PC-3 (cell line): Measurements from ENCODE around the gene SLC25A52. TPM values are rescaled to one million over a fixed set of nuclear protein-coding genes. Genes with fewer than 3 reads are reported as not detected.

ENCODE experiments used
- ATAC-seq: fragments of 200-7000 bp; cut with Tn5 transposase; 2 replicates; pipeline ENCODE4 v1.9.1; 2020; ENCODE audit warnings: mild to moderate bottlenecking, moderate library complexity
- BruUV-seq: library from RNA; stranded (reverse); fragments of 400-500 nt; replicated peaks from 2 replicates; lab custom pipeline; 2021; lab: Mats Ljungman, UMichigan
- CTCF ChIA-PET: fragments of 300-600 bp; sonication (Branson Sonifier 250); formaldehyde crosslinking; loops from one replicate; lab custom pipeline; 2022; ENCODE audit warnings: antibody characterized with exemption; lab: Charles Lee
- POLR2A ChIA-PET: fragments of 300-600 bp; sonication (Branson Sonifier 250); formaldehyde crosslinking; loops from one replicate; lab custom pipeline; 2022; ENCODE audit warnings: antibody characterized with exemption; ENCODE audit not compliant: unreplicated experiment; lab: Charles Lee
- DNase-seq: peaks from one replicate; pipeline ENCODE4 v3.0.0-alpha.2; 2015
- H2AFZ ChIP-seq: fragments of 300-600 bp; sonication (generic); 2 replicates; pipeline ENCODE4 v1.6.0; 2016; ENCODE audit warnings: antibody characterized with exemption, low read length
- H3F3A ChIP-seq: fragments of 300-600 bp; sonication (generic); one replicate; pipeline ENCODE4 v1.6.0; 2017; ENCODE audit warnings: antibody characterized with exemption, low read length, control low read depth, mild to moderate bottlenecking; ENCODE audit not compliant: unreplicated experiment
- H3K27ac ChIP-seq: fragments of 300-600 bp; sonication (generic); 2 replicates; pipeline ENCODE4 v1.5.1; 2016; ENCODE audit warnings: mild to moderate bottlenecking, low read length
- H3K27me3 ChIP-seq: fragments of 300-600 bp; sonication (generic); 2 replicates; pipeline ENCODE4 v1.6.1; 2016; ENCODE audit warnings: low read length, mixed read lengths
- H3K36me3 ChIP-seq: fragments of 300-600 bp; sonication (generic); 2 replicates; pipeline ENCODE4 v1.6.1; 2016; ENCODE audit warnings: low read depth, mixed run types, low read length, mixed read lengths
- H3K4me1 ChIP-seq: fragments of 300-600 bp; sonication (generic); 2 replicates; pipeline ENCODE4 v1.5.1; 2016; ENCODE audit warnings: low read length; ENCODE audit not compliant: insufficient read depth
- H3K4me2 ChIP-seq: fragments of 300-600 bp; sonication (generic); 2 replicates; pipeline ENCODE4 v1.6.0; 2016; ENCODE audit warnings: low read length
- H3K4me3 ChIP-seq: fragments of 300-600 bp; sonication (generic); 2 replicates; pipeline ENCODE4 v1.5.1; 2016; ENCODE audit warnings: mild to moderate bottlenecking, low read length, mixed read lengths
- H3K79me2 ChIP-seq: fragments of 300-600 bp; sonication (generic); 2 replicates; pipeline ENCODE4 v1.6.1; 2017; ENCODE audit warnings: low read length, mixed read lengths
- H3K9ac ChIP-seq: fragments of 300-600 bp; sonication (generic); 2 replicates; pipeline ENCODE4 v1.6.0; 2016; ENCODE audit warnings: mild to moderate bottlenecking, low read length
- H3K9me2 ChIP-seq: fragments of 300-600 bp; sonication (generic); replicated peaks from 2 replicates; pipeline ENCODE4 v1.6.1; 2016; ENCODE audit warnings: mixed run types, low read length, mixed read lengths
- H3K9me3 ChIP-seq: fragments of 300-600 bp; sonication (generic); 2 replicates; pipeline ENCODE4 v1.6.1; 2016; ENCODE audit warnings: low read length, mixed read lengths
- H4K20me1 ChIP-seq: fragments of 300-600 bp; sonication (generic); 2 replicates; pipeline ENCODE4 v1.6.1; 2016; ENCODE audit warnings: low read length, mixed read lengths
- CTCF ChIP-seq: fragments of 300-600 bp; sonication (generic); conservative IDR thresholded peaks from 2 replicates; pipeline ENCODE4 v1.5.1; 2017; ENCODE audit warnings: antibody characterized with exemption, low read depth, mild to moderate bottlenecking, low read length
- EZH2 ChIP-seq: fragments of 300-600 bp; sonication (generic); IDR thresholded peaks from one replicate; pipeline ENCODE4 v1.6.1; 2017; ENCODE audit warnings: antibody characterized with exemption, mild to moderate bottlenecking, low read length; ENCODE audit not compliant: unreplicated experiment
- EZH2phosphoT487 ChIP-seq: fragments of 300-600 bp; sonication (generic); IDR thresholded peaks from 2 replicates; pipeline ENCODE4 v1.6.1; 2018; ENCODE audit warnings: mild to moderate bottlenecking, antibody characterized with exemption, low read length, borderline replicate concordance
- intact Hi-C: fragments of 100-400 bp; cut with micrococcal nuclease; formaldehyde crosslinking; loops from 2 replicates; pipeline ENCODE4 v1.9.0; 2023
- total RNA-seq: library from RNA; depleted of rRNA; stranded (reverse); fragments of >200 nt; gene quantifications from 2 replicates; pipeline ENCODE4 v1.2.3, GENCODE V29; 2014

The SLC25A52 gene
- total RNA-seq, 1 experiment from 2014 or later: not detected

GRCh38 chr18:31723990-31724711 is 36.5 kb downstream of the SLC25A52 start:
- TF ChIP-seq CTCF (no peak), EZH2 (no peak), EZH2phosphoT487 (no peak)
- Histone ChIP-seq H4K20me1 (no peaks in the 10 kb centered on the region), H3K4me3 (peak overlapping the region; percentile 65), H3K4me1 (no peaks in the 10 kb centered on the region), H3K27me3 (no peaks in the 10 kb centered on the region), H3K9me2 (no peaks in the 10 kb centered on the region), H3F3A (no peaks in the 10 kb centered on the region), H3K4me2 (peak overlapping the region; percentile 80), H3K36me3 (no peaks in the 10 kb centered on the region; the same call in 1 of the 2 replicates), H3K79me2 (no peaks in the 10 kb centered on the region), H2AFZ (peak overlapping the region; percentile 86), H3K27ac (no peak overlapping the region), H3K9ac (peak overlapping the region; percentile 46), H3K9me3 (no peaks in the 10 kb centered on the region)
- POLR2A ChIA-PET: interaction anchor here (0.7 kb wide), 1 partner anchor 369 kb away, joined by 3 read pairs; no protein-coding TSS in a partner anchor
- CTCF ChIA-PET: no interaction called here
- BruUV-seq: TSS peak; percentile 63
- DNase-seq: peak; percentile 30
- intact Hi-C loops: loop anchor here (2.0 to 5.0 kb wide), 2 partner anchors 37 to 77 kb away; no protein-coding TSS in a partner anchor
- peak; percentile 73 for ATAC-seq

- no peaks in the 10 kb centered on the region for H3K9me2 ChIP-seq
- H3K4me3 ChIP-seq: peak overlapping the region; percentile 65
- peak overlapping the region; percentile 86; the same call in 1 of the 2 replicates for H2AFZ ChIP-seq
- intact Hi-C loops: loop anchor here (2.0 to 5.0 kb wide), 2 partner anchors 37 to 76 kb away; no protein-coding TSS in a partner anchor
- no peak overlapping the region for H3K9ac ChIP-seq
- H3F3A ChIP-seq: no peaks in the 10 kb centered on the region
- no peaks in the 10 kb centered on the region for H3K4me1 ChIP-seq
- peak overlapping the region; percentile 80 for H3K4me2 ChIP-seq
- no TSS peak for BruUV-seq
- H3K79me2 ChIP-seq: no peaks in the 10 kb centered on the region
- DNase-seq (peak; percentile 2), ATAC-seq (peak; percentile 42)
- H3K9me3 ChIP-seq: no peaks in the 10 kb centered on the region
- no peaks in the 10 kb centered on the region; the same call in 1 of the 2 replicates for H3K36me3 ChIP-seq
- H3K27ac ChIP-seq: no peak overlapping the region
- no peaks in the 10 kb centered on the region for H4K20me1 ChIP-seq
- POLR2A ChIA-PET: interaction anchor here (0.6 kb wide), 1 partner anchor 264 kb away, joined by 5 read pairs; no protein-coding TSS in a partner anchor
- CTCF ChIA-PET: interaction anchor here (1.7 kb wide), 1 partner anchor 167 kb away, joined by 5 read pairs; no protein-coding TSS in a partner anchor
- TF ChIP-seq CTCF (no peak), EZH2phosphoT487 (no peak), EZH2 (no peak)
- H3K27me3 ChIP-seq: no peaks in the 10 kb centered on the region
Measured at GRCh38 chr18:31723639-31723989, 37.1 kb downstream of the SLC25A52 start.
